WI38 (cell line): ENCODE data around the gene PI4KA.
"Not testable (repeated sequence)": the region's sequence is repeated elsewhere in the genome, so short reads cannot be mapped to it uniquely, and the experiment has no call there.

Experiments
- H3K4me3 ChIP-seq: 2 replicates; pipeline ENCODE4 v1.5.1; 2011; ENCODE audit warnings: low read depth, mild to moderate bottlenecking, control low read depth, low read length
- CTCF ChIP-seq: IDR thresholded peaks from 2 replicates; pipeline ENCODE4 v1.5.1; 2012; ENCODE audit warnings: low read depth, mild to moderate bottlenecking, control low read depth, low read length

Gene PI4KA

DNA sequence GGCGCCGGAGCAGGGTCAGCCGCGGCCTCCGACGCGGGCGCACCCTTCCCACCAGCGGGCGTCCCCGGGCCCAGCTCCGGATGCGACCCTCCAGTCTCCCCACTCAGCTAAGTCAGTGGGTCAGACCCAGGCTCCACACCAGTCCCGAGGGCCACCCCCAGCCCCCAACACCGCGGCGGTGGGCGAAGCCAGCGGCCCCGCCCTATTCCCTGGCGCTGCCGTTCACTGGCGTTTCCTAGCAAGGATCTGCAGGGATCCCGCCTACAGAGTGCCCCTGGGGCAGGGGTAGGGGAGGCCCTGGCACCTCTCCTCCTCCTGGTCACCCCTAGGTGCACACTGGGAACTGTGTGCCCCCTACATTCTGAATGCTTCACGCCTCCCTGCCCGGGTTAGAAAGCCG lies 190.4 kb downstream of the PI4KA start:
- H3K4me3 ChIP-seq = not testable (repeated sequence)

- H3K4me3 ChIP-seq = not testable (repeated sequence)
Measured at GRCh38 chr22:20667548-20667947, 191.1 kb downstream of the PI4KA start.

DNA sequence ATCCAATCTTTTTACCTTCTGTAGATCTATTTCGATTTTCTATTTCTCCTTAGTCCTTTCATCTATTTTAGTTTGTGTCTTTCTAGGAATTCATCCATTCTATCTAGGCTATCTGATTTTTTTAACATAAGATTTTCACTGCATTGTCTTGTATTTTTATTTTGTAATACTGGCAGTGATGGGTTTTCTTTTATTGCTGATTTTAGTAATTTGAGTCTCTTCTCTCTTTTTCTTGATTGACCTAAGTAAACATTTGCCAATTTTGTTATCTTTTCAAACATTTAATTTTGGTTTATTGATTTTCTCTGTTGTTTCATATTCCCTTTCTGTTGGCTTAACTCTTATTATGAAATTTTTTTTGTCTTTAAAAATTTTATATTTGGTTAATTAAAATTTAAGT lies 192.1 kb downstream of the PI4KA start:
- TF ChIP-seq CTCF = no peak
- H3K4me3 ChIP-seq = no peak overlapping the region

- no peak for TF ChIP-seq CTCF
- H3K4me3 ChIP-seq = no peak overlapping the region
Measured at GRCh38 chr22:20664594-20664959, 194.0 kb downstream of the PI4KA start.

DNA sequence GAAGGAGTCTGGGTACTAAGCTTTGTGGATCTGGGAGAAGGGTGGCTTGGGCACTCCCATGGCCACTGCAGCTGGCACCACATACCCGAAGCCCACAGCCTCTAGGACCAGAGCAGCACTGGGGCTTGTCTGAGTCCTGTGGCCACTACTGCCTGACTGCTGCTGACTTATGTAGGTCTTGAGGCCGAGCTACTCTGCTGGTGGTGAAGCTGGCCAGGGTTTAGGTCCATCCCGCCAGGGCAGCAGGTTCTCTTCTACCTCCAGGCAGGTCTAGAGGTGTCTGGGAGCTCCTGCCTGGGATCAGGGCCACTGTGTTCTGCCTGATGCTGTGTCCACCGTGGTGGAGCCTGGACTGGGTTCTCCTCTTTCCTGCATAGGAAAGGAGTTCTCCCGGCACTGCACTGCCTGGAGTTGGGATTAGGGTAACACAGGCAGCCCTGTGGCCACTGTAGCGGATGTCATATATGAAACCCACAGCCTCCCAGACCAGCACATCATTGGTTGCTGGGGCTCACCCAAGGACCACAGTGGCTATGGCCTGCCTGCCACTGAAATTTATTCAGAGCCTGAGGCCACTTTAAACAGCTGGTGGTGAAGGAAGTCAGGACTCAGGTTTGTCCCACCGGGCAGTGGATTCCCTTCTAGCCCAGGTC lies 194.5 kb downstream of the PI4KA start:
- H3K4me3 ChIP-seq = no peak overlapping the region
- TF ChIP-seq CTCF = no peak

GRCh38 chr22:20663137-20663828 lies 195.3 kb downstream of the PI4KA start:
- no peak overlapping the region for H3K4me3 ChIP-seq
- no peak for TF ChIP-seq CTCF

DNA sequence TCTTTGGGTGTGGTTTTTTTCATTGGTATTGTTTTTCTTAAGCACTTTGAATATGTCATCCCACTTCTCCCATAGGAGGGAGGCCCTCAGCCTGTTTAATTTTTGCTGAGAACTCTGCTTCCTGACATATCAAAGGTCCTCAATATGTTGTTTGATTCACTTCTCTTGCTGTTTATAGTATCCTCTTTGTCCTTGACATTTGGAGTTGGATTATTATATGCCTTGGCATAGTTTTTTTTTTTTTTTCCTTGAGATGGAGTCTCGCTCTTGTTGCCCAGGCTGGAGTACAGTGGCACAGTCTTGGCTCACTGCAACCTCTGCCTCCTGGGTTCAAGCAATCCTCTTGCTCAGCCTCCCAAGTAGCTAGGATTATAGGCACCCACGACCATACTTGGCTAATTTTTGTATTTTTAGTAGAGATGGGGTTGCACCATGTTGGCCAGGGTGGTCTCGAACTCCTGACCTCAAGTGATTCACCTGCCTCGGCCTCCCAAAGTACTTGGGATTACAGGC lies 196.0 kb downstream of the PI4KA start:
- not testable (repeated sequence) for H3K4me3 ChIP-seq

GRCh38 chr22:20661473-20661872 lies 197.1 kb downstream of the PI4KA start:
- no peak for TF ChIP-seq CTCF
- no peak overlapping the region for H3K4me3 ChIP-seq
